ENCODE measurements around the gene NAA60.
"Not testable (repeated sequence)": the region's sequence is repeated elsewhere in the genome, so short reads cannot be mapped to it uniquely, and the experiment has no call there.

Gene NAA60

DNA sequence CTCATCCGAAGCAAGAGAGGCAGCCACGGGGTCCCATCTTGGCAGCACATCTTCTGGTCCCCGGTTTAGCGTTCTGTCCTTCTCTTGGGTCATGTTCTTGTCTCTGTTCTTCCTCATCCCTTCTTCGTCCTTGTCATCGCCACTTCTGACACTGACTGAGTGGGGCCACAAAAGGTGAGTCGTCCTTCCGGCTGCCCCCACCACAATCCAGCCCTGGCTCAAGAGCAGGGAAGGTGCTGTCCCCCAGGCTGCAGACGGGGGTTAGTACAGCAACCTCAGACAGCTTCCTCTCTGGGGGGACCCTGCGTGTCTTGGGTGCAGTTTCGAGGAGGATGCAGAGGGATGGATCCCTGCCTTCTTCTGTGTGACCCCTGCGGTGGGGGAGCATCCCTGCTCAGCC, 21.8 kb downstream of the NAA60 start:
- no peak for DNase-seq (ENCODE audit: low spot score)

DNA sequence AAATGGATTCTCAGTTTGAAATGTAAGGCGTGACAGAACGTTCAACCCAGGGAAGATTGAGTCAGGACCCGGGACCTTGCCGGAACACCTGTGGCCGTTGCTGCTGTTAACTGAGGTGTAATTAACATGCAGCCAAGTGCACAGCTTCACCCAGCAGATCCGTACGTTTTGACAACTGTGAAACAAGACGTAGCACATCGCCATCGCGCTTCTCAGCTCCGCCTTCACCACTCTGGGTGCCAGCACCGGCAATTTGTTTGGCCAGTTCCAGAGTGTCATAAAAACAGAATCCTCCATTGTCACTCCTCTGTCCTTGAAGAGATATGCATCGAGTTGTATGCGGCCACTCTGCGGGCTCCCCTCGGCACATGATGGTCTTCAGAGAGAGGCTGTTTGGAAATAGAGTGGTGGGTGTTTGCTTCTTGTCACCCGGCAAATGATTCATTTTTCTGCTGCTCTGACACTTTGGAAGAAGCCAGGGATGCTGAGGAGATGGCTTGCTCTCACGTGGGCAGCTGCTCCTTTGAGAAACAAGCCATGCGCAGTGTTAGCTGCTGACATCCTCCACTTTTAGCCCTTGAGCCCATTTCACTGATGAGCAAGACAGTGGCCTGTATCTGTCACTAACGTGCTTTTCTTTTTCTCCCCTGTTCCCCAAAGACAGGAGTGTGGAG, 22.6 kb downstream of the NAA60 start:
- DNase-seq (ENCODE audit: low spot score): no peak

DNA sequence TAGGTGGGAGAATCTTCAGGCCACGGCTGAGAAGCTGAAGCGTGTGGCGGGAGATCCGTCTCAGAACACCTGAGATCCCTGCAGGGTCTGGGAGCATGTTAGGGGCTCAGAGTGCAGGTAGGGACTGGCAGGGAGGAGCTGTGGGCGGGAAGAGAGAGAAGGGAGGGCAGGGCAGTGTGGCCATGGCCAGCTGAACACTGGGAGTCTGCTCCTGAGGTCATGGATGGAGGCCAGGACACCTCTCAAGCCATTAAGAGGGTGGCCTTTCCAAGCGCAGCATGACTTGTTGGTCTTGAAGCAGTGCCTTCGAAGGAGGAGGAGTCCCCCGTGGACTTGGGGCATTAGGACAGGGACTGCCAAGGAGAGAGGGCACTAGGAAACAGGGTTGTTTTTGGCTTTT, 23.7 kb downstream of the NAA60 start:
- no peak for DNase-seq (ENCODE audit: low spot score)

DNA sequence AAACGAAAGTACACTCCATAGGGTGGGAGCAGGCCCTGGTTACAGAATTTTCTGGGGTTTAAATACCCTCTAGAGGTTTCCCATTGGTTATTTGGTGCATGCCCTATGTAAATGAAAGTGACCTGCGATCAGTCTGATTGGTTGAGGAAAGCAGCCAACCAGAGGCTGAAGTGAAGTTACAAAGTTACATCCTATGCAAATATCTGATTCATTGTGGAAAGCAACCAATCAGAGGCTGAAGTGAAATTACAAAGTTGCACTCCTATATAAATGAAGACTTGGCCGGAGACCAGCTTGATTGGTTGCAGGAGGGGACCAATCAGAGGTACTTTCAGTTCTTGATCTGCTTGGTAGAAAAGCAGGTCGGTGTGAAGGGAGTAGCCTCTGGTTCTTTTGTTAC, 24.4 kb downstream of the NAA60 start:
- no peak for DNase-seq (ENCODE audit: low spot score)

DNA sequence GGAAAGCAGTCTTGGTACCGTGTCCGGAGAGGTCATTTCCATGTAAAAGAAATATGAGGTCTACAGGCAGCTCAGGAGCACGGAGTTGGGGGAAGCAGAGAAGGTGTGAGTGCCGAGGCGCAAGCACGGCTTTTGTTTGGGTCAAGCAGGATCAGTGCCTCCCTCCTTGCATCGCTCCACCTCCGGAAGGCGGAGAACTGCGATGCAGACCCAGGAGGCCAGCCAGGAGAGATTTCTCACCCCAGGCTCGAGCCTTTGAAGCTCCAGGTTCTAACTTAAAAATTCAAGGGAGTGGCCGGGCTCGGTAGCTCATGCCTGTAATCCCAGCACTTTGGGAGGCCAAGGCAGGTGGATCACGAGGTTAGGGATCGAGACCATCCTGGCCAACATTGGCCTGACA, 25.0 kb downstream of the NAA60 start:
- no peak for DNase-seq (ENCODE audit: low spot score)

DNA sequence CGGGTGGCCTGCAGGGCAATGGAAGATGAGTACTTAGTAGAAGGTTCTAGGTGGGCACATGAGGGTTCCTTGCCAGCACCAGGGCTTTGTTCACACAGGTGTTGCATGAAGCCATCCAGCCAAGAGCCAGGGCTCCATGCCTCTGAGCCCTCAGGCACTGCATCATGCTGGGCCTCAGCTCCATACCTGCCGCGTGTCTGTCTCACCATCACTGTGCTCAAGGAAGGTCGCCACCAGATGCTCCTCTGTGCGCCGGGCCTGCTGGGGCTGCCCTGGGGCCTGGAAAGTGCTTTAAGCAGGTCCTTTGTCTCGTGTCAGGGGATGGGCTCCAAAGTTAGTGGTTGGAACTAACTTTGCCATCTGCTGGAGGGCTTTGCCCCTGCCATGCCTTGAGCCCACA, 26.3 kb downstream of the NAA60 start:
- no peak for DNase-seq (ENCODE audit: low spot score)

DNA sequence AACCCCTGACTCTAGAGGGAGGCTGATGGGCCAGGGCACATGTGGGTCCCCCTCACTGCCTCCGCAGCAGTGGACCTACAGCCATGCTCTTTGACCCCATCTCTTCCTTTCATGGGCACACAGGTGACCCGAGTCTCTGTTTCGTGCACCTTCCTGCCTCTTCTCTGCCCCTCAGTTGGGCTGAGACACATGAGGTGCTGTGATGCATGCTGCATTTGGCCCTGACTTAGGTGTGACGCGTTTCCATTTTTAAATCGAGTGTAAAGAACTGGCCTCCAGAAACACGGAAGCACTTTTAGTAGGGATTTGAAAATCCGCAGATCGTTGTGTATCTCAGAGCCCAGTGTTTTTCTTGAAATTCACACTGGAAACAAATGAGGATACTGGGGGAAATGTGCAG, 27.2 kb downstream of the NAA60 start:
- no peak for DNase-seq (ENCODE audit: low spot score)

DNA sequence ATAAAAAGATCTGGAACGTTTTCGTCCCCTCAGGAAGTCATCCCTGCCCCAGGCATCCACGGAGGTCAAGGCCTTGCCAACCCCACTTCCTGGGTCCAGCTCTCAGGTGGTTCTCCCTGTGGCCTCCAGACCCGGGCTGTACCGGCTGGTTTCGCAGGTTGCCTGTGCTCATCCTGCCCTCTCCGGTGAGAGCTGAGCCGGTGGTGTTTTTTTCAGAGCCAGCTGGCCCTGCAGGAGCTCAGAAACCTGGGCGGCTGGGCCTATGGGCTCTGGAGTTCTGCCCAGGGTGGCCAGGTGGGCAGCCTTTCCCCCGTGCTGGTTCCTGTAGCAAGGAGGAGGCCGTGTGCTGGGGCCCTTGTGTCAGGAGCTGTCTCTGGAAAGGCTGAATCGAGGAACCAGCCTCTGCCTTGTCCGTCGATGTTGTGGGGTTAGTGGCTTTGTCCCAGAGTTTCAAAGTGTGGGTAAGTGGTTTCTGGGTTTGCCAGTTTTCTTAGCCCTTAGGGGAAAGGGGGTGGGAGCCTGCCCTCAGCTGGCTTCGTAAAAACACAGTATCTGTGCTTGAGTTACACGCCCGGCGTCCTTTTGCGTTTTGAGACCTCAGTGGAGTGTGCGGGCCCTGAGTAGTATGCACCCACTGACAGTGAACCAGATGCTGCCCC, 28.2 kb downstream of the NAA60 start:
- no peak for DNase-seq (ENCODE audit: low spot score)

DNA sequence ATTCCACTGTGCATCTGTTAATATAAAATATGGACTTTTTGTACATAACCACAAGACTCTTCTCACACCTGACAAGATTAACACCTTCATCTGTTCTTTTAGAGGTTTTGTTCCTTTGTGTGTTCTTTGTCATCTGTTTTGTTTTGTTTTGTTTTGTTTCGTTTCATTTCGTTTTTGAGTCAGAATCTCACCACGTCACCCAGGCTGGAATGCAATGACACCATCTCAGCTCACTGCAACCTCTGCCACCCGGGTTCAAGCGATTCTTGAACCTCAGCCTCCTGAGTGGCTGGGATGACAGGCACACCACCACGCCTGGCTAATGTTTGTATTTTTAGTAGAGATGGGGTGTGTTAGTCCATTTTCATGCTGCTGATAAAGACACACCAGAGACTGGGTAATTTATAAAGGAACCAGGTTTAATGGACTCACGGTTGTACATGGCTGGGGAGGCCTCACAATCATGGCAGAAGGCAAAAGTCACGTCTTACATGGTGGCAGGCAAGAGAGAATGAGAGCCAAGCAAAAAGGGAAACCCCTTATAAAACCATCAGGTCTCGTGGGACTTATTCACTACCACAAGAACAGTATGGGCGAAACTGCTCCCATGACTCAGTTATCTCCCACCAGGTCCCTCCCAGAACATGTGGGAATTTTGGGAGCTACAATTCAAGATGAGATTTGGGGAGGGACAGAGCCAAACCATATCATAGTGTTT, 29.6 kb downstream of the NAA60 start:
- no peak for DNase-seq (ENCODE audit: low spot score)

DNA sequence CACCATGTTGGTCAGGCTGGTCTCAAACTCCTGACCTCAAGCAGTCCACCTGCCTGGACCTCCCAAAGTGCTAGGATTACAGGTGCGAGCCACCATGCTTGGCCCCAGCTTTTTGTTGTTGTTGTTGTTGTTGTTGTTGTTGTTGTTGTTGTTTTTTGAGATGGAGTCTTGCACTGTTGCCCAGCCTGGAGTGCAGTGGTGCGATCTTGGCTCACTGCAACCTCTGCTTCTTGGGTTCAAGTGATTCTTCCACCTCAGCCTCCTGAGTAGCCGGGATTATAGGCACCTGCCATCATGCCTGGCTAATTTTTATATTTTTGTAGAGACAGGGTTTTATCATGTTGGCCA, 30.1 kb downstream of the NAA60 start:
- not testable (repeated sequence) for DNase-seq (ENCODE audit: low spot score)

DNA sequence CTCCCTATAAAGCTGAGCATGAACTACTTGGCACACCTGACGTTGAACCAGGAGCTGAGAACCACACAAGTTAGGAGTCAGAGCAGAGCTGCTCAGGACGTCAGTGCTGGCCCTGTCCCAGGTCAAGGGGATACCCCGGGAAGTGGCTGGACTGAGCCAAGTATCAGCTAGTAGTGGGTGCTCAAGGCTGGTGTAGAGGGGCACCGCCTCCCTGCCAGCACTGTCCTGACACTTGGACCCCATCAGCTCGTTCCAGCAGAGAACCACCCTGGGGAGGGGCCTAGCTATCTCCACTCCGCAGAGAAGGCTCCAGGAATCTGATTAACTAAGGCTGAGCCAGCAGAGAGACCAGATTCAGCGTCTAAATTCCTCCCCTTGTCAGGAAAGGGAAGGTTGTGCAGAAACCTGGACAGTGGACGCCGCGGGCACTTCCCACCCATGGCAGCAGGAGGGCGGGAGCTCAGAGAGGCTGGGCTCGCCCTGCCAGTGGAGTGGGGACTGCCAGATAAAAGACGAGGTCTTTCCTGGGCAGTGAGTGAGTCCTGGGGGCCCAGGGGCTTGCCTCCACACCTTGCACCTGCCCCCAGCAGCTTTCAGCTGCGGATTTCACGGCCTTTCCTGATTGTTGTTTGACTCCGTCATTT, 30.8 kb downstream of the NAA60 start:
- no peak for DNase-seq (ENCODE audit: low spot score)

DNA sequence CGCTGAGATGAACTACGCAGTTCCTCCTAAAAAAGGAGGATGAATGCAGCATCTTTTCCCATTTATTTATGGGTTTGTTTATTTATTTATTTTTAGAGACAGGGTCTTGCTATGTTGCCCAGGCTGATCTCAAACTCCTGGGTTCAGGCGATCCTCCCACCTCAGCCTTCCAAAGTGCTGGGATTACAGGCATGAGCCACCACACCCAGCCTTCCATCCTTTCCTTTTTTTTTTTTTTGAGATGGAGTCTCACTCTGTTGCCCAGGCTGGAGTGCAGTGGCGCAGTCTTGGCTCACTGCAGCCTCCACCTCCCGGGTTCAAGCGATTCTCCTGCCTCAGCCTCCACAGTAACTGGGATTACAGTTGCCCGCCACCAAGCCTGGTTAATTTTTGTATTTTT, 31.4 kb downstream of the NAA60 start:
- DNase-seq (ENCODE audit: low spot score): not testable (repeated sequence)

DNA sequence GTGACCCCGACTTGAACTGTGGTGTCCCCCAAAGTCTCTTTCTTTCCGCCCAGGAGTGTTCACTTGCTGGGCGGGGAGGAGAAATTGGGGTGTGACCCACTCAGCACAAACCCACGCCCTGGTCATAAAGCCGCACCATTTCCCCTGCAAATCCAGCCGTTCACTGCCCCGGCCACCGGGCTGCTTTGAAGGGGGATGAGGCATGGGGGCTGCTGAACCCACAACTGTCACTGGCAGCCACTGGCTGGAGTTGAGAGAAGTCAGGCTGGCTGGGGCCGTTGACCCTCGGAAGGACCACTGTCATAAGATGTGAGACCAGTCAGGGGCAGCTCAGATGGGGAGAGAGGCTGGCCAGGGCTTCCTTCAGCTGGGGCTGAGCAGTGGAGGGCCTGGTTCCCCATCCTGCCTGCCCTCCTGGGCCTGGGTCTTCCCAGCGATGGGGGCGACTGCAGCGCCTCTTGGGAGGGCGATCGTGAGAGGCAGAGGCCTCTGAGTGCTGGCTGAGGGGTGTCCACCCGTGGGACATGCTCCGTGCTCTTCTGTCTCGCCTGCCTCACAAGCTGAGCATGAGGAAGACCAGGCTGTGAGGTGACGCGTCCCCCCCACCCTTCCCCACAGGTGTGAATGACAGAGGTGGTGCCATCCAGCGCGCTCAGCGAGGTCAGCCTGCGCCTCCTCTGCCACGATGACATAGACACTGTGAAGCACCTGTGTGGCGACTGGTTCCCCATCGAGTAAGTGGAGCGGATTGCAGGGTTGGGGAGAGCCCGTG, 32.3 kb downstream of the NAA60 start:
- no peak for DNase-seq (ENCODE audit: low spot score)

DNA sequence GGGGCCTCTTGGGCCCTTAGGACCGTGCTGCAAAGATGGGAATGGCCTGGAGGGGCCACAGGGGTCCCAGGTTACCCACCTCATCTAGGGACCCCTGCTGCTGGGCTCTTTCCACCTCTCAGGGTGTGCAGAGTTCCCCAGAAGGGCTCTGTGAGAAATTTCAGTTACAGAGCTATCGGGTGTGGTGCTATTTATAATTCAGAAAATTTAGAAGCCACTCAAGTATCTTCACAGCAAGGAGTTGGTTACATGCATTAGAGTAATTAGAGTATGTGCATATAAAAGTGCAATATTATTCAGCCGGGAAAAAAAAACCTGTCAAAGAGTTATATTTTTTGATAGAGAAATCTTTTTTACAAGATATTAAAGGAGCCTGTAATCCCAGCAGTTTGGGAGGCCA, 32.9 kb downstream of the NAA60 start:
- no peak for DNase-seq (ENCODE audit: low spot score)

DNA sequence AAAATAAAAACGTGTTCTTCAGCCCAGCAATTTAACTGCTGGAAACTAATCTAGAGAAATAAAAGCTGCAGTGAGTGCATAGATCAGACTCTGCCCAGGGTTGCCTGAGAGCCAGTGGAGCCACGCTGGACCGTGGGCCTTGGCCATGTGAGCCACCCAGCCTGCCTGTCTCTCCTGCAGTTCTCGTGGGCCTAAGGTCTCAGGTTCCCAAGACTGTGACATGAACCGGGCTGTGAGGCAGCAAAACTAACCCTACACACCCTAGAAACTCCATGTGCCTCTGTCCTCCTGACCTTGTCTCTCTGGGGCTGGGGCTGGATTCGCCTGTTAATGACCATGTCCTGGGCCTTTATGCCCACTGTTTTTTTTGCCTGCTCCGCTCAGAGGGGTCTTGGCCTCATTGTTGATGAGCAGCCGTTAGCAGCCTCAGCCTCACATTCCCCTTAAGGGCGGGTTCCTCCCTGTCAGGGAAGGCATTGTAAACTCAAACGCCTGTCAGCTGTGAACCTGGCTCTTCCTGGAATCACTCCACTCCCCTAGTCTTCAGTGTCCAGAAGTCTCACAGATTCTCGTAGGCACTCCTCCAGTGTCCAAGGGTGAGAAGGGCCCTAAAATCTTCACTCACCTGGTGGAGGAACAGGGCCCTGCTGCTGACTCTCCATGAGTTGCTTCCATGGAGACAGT, 34.9 kb downstream of the NAA60 start:
- no peak for DNase-seq (ENCODE audit: low spot score)

DNA sequence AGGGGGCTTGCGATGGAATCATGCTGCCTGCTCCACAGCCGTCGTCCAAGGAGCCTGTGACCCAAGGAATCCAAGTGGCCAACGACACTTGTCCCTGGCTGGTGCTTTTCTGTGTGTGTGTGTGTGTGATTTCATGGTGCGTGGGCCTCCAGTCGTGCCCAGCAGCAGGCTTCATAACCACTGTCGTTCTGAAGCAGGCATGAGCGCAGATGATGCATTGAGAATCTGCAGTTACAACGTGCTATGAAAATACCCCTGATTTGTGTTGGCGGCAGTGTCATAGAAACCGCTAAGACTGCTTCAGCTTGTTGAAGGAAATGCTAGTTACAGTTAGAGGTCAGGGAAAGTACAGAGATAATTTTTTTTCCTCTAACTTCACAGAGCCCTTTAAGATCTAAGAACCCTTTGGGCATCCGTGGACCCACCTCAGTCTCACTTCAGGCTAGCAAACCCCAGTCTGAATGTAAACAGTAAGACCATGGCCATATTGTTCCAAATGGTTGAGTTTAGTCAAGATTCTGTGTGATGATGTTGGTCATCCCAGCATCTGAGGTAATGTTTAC, 36.3 kb downstream of the NAA60 start:
- no peak for DNase-seq (ENCODE audit: low spot score)

DNA sequence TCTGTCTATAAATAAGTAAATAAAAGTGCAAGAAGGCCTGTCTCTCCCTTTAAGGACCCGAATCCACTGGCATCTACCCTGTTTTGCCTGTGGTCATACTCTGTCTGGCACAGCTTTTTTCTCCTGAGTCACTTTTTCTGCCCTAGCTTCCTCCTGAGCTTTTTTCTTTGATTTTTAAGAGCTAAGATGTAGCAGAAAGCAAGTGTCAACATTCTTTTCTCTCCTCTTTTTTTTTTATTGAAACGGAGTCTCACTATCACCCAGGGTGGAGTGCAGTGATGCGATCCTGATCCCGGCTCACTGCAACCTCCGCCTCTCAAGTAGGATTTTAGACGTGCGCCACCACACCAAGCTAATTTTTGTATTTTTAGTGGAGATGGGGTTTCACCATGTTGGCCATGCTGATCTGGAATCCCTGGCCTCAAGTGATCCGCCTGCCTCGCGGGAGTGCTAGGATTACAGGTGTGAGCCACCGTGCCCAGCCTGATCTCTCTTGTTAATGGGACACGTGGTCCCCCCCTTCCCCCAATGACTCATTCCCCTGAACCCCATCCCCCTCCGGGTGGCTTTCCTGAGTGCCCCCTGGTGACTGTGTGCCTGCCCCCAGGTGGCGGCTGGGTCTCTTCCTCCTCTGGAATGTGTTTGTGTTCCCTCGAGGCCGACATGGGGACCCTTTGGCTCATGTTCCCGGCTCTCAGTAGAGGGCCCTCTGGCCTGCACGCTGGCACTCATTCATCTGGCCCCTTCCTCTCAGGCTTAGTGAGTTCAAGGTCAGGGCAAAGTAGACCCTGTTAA, 37.6 kb downstream of the NAA60 start:
- no peak for DNase-seq (ENCODE audit: low spot score)

DNA sequence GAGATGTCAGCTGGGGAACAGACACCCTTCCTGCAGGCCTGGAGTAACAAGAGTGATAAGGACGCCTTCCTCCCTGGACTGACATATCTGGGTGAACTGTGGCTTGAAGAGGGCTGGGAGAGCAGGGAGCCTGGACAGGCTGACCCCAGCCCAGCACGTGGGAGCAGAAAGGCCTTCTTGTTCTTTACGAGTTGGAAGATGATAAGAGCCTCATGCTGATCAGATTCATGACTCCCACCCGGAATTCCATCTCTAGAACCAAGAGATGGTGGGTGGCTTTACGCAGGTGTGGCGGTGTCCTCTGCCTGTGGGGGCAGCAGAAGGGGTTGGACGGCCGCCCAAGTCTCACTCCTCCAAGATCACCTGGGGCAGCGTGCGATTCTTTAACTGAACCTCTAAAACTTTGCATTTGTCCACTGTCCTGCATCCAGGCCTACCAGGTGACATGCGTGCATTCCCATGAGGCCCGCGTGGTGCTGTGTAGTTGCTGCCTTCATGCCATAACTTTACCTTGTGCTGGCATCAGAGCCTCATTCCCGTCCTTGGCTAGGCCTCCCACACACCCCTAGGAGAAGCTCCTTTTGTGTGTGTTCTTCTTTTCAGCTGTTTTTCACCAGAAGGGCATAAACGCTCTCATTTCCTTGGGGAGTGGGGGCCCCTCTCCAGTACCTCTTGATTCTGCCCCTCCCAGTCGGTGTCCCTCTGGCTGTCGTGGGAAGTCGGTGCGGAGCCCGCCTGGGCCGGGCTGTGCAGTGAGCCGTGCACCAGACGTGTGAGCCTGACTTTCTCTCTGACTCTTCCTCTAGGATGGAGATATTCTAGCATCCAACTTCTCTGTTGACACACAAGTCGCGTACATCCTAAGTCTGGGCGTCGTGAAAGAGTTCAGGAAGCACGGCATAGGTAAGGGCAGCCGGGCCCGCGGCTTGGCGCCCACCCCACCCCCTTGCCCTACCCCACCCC, 38.5 kb downstream of the NAA60 start:
- DNase-seq (ENCODE audit: low spot score): no peak

DNA sequence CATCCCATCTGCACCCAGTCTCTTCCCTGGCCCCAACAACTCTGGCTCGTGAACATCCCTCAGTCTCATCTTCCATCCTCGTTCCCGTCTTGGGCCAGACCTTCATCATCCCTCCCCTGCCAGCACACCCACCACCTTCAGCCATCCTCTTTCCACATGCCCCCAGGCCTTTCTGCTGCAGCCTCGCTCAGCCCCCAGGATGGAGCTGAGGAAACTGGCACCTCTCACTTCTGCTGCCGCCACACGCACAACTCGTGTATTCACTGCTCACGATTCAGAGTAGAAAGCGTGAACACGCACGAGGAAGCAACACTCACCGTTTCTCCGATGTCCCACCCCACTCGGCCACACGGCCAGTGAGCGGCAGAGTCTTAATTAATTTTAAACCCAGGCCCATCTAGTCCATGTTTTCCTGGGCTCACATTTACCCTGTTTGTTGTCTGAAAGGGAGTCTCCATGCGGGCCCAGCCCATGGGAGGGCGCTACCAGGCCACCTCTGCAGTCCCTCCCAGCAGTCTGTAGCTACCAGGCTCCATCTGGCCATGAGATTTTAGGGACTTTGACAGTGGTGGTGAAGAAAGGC, 39.3 kb downstream of the NAA60 start:
- no peak for DNase-seq (ENCODE audit: low spot score)
